GM21447 (cell line): ENCODE measurements around the gene SLC30A1.
"Not testable (repeated sequence)": the region's sequence is repeated elsewhere in the genome, so short reads cannot be mapped to it uniquely, and the experiment has no call there.

Experiments
- ATAC-seq: cut with Tn5 transposase; IDR thresholded peaks from one replicate; pipeline ENCODE4 v1.9.1; 2021; ENCODE audit not compliant: unreplicated experiment

Gene SLC30A1

GRCh38 chr1:211588711-211589110, 9.8 kb upstream of the SLC30A1 start:
- ATAC-seq = no peak

DNA sequence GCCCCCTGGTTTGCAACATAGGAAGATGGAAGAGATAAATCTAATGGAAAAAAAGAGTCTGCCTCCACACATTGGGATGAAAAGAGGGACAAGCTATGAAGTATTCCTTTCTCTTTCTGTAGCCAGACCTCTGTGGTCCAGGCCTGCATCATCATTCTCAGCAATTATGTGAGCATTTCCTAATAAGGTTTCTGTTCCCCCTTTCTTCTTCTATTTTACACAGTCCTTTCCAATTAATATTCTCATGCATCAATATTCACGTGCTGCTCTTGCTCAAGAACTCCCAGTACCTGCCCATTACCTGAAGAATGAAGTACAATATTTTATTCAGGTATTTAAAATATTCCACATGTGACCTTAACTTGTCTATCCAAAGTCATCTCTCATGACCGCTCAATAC, 8.2 kb upstream of the SLC30A1 start:
- ATAC-seq = no peak

DNA sequence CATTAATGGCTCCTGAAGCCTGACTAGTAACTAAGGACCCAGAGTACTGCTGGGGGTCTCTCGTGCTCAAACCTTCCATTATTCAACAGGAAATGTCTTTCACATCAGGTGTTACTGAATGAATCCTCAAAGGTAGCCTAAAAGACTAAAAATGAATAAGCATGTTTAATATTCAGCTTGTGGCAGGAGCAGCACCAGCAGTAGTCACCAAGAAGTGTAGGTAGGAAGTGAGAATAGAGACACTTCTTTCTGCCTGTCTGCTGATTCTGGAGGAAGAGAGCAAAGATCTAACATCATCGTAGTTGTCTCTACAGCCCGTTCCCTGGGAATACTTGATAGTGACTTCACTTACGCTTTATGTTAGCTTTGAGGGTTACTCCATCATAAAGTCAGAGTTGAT, 7.6 kb upstream of the SLC30A1 start:
- no peak for ATAC-seq

DNA sequence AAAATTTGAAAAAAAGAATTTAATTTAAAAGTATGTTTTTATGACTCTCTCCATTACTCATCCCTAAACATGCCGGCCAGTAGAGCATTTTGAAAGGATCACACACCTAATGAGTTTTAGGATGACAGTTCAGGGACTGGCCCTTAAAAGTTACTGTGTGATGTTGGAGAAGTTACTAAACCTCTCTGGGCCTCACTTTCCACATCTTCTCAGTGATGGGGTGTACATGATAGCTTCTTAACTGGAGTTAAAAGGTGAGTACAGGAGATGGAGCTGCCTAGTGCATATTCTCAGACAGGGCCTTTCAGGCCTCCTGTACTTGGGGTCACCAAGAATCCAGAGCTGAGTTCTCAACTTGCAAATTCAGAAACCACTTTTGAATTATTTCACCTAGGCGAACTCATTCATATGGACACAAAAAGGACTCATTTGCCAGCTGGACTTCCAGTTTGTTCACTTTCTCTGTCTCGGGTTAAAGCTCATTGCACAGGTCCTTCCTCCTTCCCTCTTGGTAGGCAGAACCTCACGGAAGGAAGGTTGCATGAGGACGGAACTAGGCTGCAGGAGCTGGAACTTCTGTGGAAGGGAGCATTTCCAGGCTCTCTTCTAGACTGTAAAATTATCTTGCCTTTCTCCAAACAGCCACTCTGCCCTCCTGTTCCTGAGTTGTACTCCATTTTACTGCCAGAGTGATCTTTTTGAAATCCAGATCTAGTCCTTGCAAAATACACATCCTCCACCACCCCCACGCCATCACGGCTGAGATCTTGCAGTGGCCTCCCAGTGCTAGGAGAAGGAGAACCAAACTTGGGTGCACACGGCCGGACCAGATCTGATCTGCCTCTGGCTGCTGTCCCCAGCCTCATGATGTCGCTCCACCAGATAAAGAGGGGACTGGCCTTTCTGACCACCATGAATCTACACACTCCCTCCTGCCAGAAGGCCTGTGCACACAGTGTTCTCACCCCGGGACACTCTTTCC, 4.3 kb upstream of the SLC30A1 start:
- no peak for ATAC-seq

DNA sequence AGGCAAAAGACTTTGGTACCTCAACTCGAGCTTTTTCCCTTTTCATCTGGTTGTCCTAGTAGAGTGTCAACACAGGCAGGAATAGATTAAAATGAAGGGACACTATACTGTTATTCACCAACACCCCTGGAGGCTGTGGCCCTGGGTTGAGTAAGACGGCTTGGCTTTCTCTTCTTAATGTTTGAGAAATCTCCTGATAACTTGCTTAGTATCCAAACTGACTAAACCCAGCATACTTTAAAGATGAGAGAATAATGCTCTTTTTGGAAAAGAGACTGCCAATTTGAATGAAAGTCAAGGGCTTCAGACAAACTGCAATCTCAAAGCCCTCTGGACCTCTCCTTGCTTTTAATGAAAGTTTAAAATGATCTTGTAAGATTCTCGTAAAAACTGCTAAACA, 2.6 kb upstream of the SLC30A1 start:
- ATAC-seq = no peak

GRCh38 chr1:211580303-211580687, 1.3 kb upstream of the SLC30A1 start:
- no peak for ATAC-seq

GRCh38 chr1:211579440-211580302, 710 bp upstream of the SLC30A1 start:
- ATAC-seq = peak; percentile 37

DNA sequence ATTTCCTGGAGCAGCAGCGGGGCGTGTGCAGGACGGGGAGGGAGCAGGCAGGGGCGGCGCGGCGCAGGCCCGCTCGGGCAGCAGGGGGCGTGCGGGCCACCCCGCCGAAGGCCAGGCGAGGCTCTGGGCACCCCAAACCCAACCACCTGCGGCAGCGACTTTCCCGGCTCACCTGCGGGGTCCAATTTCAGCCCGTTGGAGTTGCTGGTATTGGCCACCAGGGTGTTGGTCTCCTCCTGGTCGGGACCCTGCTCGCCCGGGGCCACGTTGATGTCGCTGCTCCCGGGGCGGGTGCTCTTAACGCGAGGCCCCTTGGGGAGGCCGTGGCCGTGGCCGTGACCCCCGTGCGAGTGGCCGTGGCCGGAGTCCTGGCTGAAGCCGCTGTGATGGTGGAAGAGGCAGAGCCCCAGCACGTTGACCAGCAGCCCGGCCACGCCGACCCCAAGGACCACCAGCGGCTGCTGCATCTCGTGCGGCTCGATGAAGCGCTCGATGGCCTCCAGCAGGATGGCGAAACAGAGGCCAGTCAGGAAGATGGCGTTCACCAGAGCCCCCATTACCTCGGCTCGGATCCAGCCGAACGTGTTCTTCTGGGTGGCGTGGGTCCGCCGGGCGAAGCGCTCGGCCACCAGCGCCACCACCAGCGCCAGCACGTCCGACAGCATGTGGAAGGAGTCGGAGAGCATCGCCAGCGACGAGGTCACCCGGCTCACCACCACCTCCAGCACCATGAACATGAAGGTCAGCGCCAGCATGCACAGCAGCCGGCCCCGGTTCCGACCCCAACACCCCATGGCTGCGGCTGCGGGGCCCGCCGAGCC, 932 bp downstream of the SLC30A1 start:
- peak; percentile 40 for ATAC-seq

DNA sequence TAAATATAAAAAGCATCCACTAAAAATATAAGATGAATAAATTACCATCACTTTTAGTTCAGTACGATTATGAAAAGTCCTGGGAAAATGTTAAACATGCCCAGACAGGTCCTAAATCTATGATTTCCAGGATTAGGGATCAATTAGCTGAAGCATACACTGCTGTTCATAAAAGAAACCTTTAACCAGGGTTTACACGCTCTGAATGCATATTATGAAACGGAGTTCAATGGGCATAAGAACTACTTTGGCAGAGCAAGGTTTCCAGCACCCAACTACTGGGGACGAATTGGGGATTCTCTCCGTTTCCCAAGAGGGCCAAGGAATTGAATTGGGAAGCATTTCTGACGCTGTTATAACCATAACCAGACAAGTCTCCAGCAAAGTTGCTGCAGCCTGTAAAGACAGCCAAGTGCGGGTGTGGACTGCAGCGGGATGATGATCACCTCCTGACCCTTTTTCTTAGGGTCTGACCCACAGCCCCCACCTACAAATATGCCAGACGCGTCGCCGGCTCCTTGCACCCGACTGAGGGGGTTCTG, 1.6 kb downstream of the SLC30A1 start:
- ATAC-seq = no peak

- no peak for ATAC-seq
These were observed 2.2 kb downstream of the SLC30A1 start for GRCh38 chr1:211576717-211577116.

DNA sequence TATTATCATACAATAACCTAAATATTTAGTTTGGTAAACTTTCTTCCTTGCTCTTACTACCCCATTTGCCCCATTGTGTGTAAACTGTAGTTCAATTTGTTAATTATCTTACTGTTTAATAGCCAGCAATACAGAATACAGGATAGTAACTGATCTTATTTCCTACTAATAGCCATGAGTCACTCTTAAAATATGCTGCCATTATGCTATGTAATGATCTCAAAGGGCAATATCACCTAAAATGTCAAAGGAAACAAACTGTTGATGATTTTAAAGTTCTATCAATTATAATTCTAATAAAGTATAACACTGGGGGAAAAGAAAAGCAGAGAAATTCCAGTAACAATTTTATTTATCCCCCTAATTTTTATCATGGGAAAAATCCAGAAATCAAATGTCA, 4.3 kb downstream of the SLC30A1 start:
- ATAC-seq = no peak

DNA sequence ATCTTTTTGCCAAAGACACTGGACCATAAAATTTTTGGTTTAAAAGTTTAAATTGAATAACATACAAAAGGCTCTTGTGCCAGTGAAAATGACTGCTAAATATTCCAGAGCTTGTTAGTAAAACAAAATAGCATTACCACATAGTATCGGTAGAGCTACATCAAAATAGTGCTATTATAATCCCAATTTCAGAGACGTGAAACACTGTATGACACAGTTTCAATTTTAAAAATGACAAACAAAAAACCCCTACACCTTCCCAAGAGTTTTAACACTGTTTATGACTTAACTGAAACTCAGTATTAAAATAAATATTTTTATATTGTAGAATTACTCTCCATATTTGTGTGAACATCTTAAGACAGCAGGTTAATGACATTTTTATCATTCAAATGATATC, 7.0 kb downstream of the SLC30A1 start:
- ATAC-seq = no peak

GRCh38 chr1:211570378-211570777, 8.6 kb downstream of the SLC30A1 start:
- ATAC-seq = not testable (repeated sequence)

DNA sequence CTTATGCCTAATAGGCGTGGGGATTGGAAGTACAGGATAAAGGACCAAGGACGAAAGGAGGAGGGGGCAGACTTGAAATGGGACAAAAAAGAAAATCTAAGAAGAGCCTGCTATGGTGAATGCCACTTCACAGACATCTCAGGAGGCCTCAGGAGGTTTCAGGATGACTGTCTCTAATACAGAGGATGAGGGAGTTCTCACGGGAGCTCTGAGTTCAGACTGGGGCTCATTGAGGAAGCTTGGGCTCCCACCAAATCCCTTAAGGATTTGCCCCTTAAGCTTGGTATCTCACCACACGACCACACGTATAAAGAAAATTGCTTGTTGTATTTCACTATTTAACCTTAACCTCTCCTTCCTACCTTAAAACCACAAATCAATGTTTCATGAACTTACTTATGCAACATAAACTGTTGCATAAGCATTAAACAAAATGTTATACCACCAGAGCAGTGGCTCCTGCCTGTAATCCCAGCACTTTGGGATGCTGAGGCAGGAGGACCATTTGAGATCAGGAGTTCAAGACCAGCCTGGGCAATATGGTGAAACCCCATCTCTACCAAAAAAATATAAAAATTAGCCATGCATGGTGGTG, 12.4 kb downstream of the SLC30A1 start:
- ATAC-seq = peak; percentile 94

DNA sequence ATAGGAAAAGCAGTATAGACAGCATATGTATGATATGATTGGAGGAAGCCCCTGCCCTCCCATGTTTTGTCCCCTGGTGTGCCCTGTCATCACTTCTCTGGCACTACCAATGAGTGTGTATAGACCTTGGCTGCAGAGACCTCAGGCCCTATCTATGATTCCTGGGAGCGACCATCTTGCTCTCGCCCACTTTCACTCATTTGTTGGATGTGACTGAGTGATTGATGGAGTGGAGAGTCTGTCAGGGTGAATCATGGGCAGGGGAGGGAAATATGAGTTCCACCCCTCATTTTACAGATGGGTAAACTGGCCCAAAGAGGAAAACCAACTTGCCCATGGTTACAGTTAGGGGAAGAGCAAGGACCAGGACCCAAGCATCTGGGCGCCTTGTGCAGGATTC, 14.9 kb downstream of the SLC30A1 start:
- ATAC-seq = no peak

- no peak for ATAC-seq
These were observed 19.5 kb downstream of the SLC30A1 start for GRCh38 chr1:211559222-211560010.

GRCh38 chr1:211557894-211558625, 20.9 kb downstream of the SLC30A1 start:
- no peak for ATAC-seq

- ATAC-seq = no peak
These were observed 25.4 kb downstream of the SLC30A1 start for GRCh38 chr1:211553549-211553948.
